HG03439 (cell line): ENCODE data around the gene PDGFC.

Experiments used
- ATAC-seq: cut with Tn5 transposase; IDR thresholded peaks from one replicate; pipeline ENCODE4 v1.9.1; 2021; ENCODE audit warnings: mild to moderate bottlenecking, moderate library complexity; ENCODE audit not compliant: unreplicated experiment

Gene PDGFC

GRCh38 chr4:156838761-156839160 is 132.8 kb downstream of the PDGFC start:
- ATAC-seq = no peak

GRCh38 chr4:156837625-156838345 is 133.8 kb downstream of the PDGFC start:
- no peak for ATAC-seq

GRCh38 chr4:156832886-156833285 is 138.7 kb downstream of the PDGFC start:
- no peak for ATAC-seq

GRCh38 chr4:156830351-156830750 is 141.2 kb downstream of the PDGFC start:
- ATAC-seq = no peak

- ATAC-seq = no peak
Measured at GRCh38 chr4:156829201-156829873, 142.3 kb downstream of the PDGFC start.

GRCh38 chr4:156827519-156827918 is 144.1 kb downstream of the PDGFC start:
- no peak for ATAC-seq

GRCh38 chr4:156825074-156825473 is 146.5 kb downstream of the PDGFC start:
- ATAC-seq = no peak

- ATAC-seq = no peak
Measured at GRCh38 chr4:156824451-156825060, 147.0 kb downstream of the PDGFC start.

- ATAC-seq = no peak
Measured at GRCh38 chr4:156820931-156821330, 150.7 kb downstream of the PDGFC start.

GRCh38 chr4:156816360-156816755 is 155.2 kb downstream of the PDGFC start:
- ATAC-seq = no peak

GRCh38 chr4:156815717-156816359 is 155.8 kb downstream of the PDGFC start:
- no peak for ATAC-seq

GRCh38 chr4:156811963-156812362 is 159.6 kb downstream of the PDGFC start:
- no peak for ATAC-seq

- ATAC-seq = no peak
Measured at GRCh38 chr4:156811286-156811685, 160.3 kb downstream of the PDGFC start.

GRCh38 chr4:156805696-156806095 is 165.9 kb downstream of the PDGFC start:
- ATAC-seq = no peak

GRCh38 chr4:156803056-156803455 is 168.5 kb downstream of the PDGFC start:
- ATAC-seq = no peak

GRCh38 chr4:156800463-156800862 is 171.1 kb downstream of the PDGFC start:
- no peak for ATAC-seq

GRCh38 chr4:156799121-156799589 is 172.4 kb downstream of the PDGFC start:
- ATAC-seq = no peak

- no peak for ATAC-seq
Measured at GRCh38 chr4:156798438-156798837, 173.2 kb downstream of the PDGFC start.

GRCh38 chr4:156797206-156797605 is 174.4 kb downstream of the PDGFC start:
- no peak for ATAC-seq

GRCh38 chr4:156795727-156796126 is 175.9 kb downstream of the PDGFC start:
- no peak for ATAC-seq

- ATAC-seq = no peak
Measured at GRCh38 chr4:156794863-156795262, 176.7 kb downstream of the PDGFC start.
